ENCODE results near the gene NAPG. TPM values are rescaled to one million over a fixed set of nuclear protein-coding genes. Genes with fewer than 3 reads are reported as not detected.

Gene NAPG
- total RNA-seq, 1 donor from 2014 or later = 23.6 TPM

- H3K4me3 Mint-ChIP-seq = no peak overlapping the region
- TF ChIP-seq CTCF (conservative IDR thresholded peaks at IDR 0.05) = no peak
- no peak overlapping the region for H3K27ac Mint-ChIP-seq (ENCODE audit: unreplicated experiment)
- H3K9me3 Mint-ChIP-seq = peaks cover 5% of the 10 kb centered on the region
- H3K36me3 Mint-ChIP-seq (ENCODE audit: low read depth) = peaks cover 10% of the 10 kb centered on the region
- DNase-seq (ENCODE audit: low read depth, low spot score) = no peak
- H3K4me1 Mint-ChIP-seq = no peaks in the 10 kb centered on the region
- no peaks in the 10 kb centered on the region for H3K27me3 Mint-ChIP-seq (ENCODE audit: low read depth)
Measured at GRCh38 chr18:10579079-10579867, 53.4 kb downstream of the NAPG start.

GRCh38 chr18:10580215-10580614, 54.4 kb downstream of the NAPG start:
- peaks cover 5% of the 10 kb centered on the region for H3K9me3 Mint-ChIP-seq
- H3K4me3 Mint-ChIP-seq = no peak overlapping the region
- DNase-seq (ENCODE audit: low read depth, low spot score) = no peak
- H3K27ac Mint-ChIP-seq (ENCODE audit: unreplicated experiment) = no peak overlapping the region
- TF ChIP-seq CTCF (conservative IDR thresholded peaks at IDR 0.05) = no peak
- no peaks in the 10 kb centered on the region for H3K4me1 Mint-ChIP-seq
- H3K27me3 Mint-ChIP-seq (ENCODE audit: low read depth) = no peaks in the 10 kb centered on the region
- H3K36me3 Mint-ChIP-seq (ENCODE audit: low read depth) = peaks cover 10% of the 10 kb centered on the region

- TF ChIP-seq CTCF (conservative IDR thresholded peaks at IDR 0.05) = no peak
- no peak overlapping the region for H3K4me3 Mint-ChIP-seq
- no peak for DNase-seq (ENCODE audit: low read depth, low spot score)
- H3K36me3 Mint-ChIP-seq (ENCODE audit: low read depth) = peaks cover under 1% of the 10 kb centered on the region
- H3K27ac Mint-ChIP-seq (ENCODE audit: unreplicated experiment) = no peak overlapping the region
- H3K27me3 Mint-ChIP-seq (ENCODE audit: low read depth) = no peaks in the 10 kb centered on the region
- H3K4me1 Mint-ChIP-seq = no peaks in the 10 kb centered on the region
- H3K9me3 Mint-ChIP-seq = peaks cover 3% of the 10 kb centered on the region
Measured at GRCh38 chr18:10585260-10585659, 59.4 kb downstream of the NAPG start.

GRCh38 chr18:10588975-10589374, 63.1 kb downstream of the NAPG start:
- Mint-ChIP-seq H3K27me3 (ENCODE audit: low read depth) (no peaks in the 10 kb centered on the region), H3K4me3 (no peak overlapping the region), H3K27ac (ENCODE audit: unreplicated experiment) (no peak overlapping the region), H3K4me1 (no peaks in the 10 kb centered on the region), H3K36me3 (ENCODE audit: low read depth) (no peaks in the 10 kb centered on the region), H3K9me3 (peaks cover 6% of the 10 kb centered on the region)
- DNase-seq (ENCODE audit: low read depth, low spot score) = no peak
- TF ChIP-seq CTCF (conservative IDR thresholded peaks at IDR 0.05) = no peak

- H3K9me3 Mint-ChIP-seq = peaks cover 6% of the 10 kb centered on the region
- no peaks in the 10 kb centered on the region for H3K27me3 Mint-ChIP-seq (ENCODE audit: low read depth)
- H3K36me3 Mint-ChIP-seq (ENCODE audit: low read depth) = no peaks in the 10 kb centered on the region
- DNase-seq (ENCODE audit: low read depth, low spot score) = no peak
- no peak overlapping the region for H3K4me3 Mint-ChIP-seq
- H3K27ac Mint-ChIP-seq (ENCODE audit: unreplicated experiment) = no peak overlapping the region
- H3K4me1 Mint-ChIP-seq = no peaks in the 10 kb centered on the region
- TF ChIP-seq CTCF (conservative IDR thresholded peaks at IDR 0.05) = no peak
Measured at GRCh38 chr18:10590412-10590811, 64.6 kb downstream of the NAPG start.
